HG03280 (cell line): ENCODE results near the gene BCAS4.

Experiments
- ATAC-seq: cut with Tn5 transposase; IDR thresholded peaks from one replicate; pipeline ENCODE4 v1.9.1; 2021; ENCODE audit warnings: mild to moderate bottlenecking, moderate library complexity; ENCODE audit not compliant: unreplicated experiment

Gene BCAS4

GRCh38 chr20:50898475-50898874 is 103.6 kb downstream of the BCAS4 start:
- ATAC-seq: no peak

GRCh38 chr20:50900261-50900660 is 105.4 kb downstream of the BCAS4 start:
- no peak for ATAC-seq

GRCh38 chr20:50901301-50901700 is 106.4 kb downstream of the BCAS4 start:
- no peak for ATAC-seq

- no peak for ATAC-seq
Measured at GRCh38 chr20:50903353-50904051, 108.6 kb downstream of the BCAS4 start.

- no peak for ATAC-seq
Measured at GRCh38 chr20:50904067-50904570, 109.3 kb downstream of the BCAS4 start.

- no peak for ATAC-seq
Measured at GRCh38 chr20:50909413-50909812, 114.6 kb downstream of the BCAS4 start.

GRCh38 chr20:50911030-50911429 is 116.2 kb downstream of the BCAS4 start:
- ATAC-seq: no peak

- ATAC-seq: no peak
Measured at GRCh38 chr20:50911716-50912115, 116.9 kb downstream of the BCAS4 start.

- ATAC-seq: no peak
Measured at GRCh38 chr20:50913690-50914375, 119.0 kb downstream of the BCAS4 start.

GRCh38 chr20:50915424-50915823 is 120.6 kb downstream of the BCAS4 start:
- no peak for ATAC-seq

- no peak for ATAC-seq
Measured at GRCh38 chr20:50916257-50916656, 121.4 kb downstream of the BCAS4 start.

GRCh38 chr20:50916934-50917333 is 122.1 kb downstream of the BCAS4 start:
- ATAC-seq: no peak

GRCh38 chr20:50918403-50918802 is 123.5 kb downstream of the BCAS4 start:
- ATAC-seq: no peak

GRCh38 chr20:50919567-50919966 is 124.7 kb downstream of the BCAS4 start:
- ATAC-seq: no peak

- no peak for ATAC-seq
Measured at GRCh38 chr20:50920997-50921396, 126.1 kb downstream of the BCAS4 start.

- ATAC-seq: no peak
Measured at GRCh38 chr20:50921803-50922501, 127.1 kb downstream of the BCAS4 start.

- ATAC-seq: no peak
Measured at GRCh38 chr20:50924261-50924920, 129.5 kb downstream of the BCAS4 start.

- ATAC-seq: no peak
Measured at GRCh38 chr20:50926530-50926929, 131.7 kb downstream of the BCAS4 start.
